NCI-H128 (cell line): ENCODE results near the gene FXYD6.

Source experiments
- DNase-seq: peaks from one replicate; lab custom pipeline; 2025; ENCODE audit not compliant: unreplicated experiment; lab: John Stamatoyannopoulos, UW

FXYD6 gene

DNA sequence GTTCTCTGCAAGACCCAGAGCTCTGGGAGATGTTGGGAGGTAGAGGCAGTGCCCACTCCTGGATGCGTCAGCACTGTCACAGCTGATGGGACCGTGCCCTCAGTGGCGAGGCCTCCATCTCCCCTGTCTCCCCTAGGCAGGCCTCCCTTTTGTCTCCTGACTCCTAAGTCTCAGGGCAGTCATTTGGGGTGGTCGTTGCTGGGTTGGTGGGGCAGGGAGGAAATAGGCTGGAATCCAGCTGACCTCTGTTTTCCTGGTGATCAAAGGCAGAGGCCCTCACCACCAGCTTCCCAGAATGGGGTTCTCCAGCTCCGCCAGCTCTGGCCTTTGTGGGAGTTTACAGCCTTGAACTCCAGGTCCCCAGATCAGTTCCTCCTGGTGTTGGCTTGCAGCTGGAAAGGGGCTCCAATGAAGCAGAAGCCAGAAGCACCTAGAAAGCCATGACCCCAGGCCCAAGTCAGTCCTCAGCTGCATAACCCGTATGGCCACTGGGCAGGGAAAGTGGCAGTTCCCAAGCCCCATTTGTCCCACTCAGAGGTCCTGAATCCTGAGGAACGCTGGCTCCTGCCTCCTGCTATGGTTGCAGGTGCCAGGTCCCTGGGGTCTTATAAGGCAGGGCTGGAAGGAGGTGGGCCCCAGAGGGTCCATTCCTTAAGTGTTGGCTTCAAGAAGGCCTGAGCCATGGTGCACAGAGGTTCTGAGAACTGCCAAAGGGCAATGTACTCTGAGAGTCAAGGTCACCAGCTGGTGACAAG lies 44.6 kb downstream of the FXYD6 start:
- no peak for DNase-seq

DNA sequence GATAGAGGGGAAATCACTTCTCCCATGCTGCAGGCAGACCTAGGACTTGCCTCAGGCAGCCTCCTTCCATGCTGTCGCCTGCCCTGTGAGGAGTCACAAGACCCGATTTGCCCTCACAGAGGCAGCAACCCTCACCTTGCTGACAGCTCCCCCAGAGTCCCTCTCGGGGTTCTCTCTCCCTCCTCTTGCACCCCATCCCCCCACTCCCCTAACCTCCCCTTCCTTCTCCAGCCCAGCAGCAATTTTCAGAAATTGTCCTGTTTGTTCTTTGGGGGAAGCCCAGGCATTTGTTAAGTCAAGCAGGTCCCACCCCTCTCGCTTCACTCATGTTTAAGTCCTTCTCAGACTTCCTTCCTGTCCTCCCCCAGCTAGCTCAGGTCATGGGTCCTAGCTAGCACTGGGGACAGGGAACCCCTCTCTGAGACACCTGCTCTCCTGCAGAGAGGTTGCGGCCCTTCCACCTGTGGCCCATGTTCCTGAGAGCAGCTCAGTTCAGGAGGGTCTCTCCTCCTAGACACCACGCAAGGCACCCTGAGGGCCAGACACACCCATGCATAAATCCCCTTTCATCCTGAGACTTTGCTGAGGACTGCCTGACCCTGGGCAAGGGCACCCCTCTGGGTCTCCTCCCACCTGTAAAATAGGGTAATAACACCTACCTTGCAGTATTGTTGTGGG lies 45.6 kb downstream of the FXYD6 start:
- no peak for DNase-seq

DNA sequence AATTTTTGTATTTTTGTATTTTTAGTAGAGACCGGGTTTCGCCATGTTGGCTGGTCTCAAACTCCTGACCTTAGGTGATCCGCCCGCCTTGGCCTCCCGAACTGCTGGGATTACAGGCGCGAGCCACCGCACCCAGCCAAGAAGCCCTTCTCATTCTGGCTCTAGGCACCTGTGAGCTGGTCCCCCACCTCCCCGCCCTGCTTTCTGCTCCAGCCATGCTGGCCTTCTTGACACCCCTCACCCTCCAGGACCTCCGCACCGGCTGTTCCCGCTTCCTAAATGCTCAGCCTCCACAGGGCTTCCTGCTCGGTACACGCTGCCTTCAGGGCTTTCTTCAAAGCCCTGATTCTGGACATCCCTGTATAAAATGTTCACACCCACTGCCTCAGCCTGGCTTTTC lies 46.4 kb downstream of the FXYD6 start:
- no peak for DNase-seq

DNA sequence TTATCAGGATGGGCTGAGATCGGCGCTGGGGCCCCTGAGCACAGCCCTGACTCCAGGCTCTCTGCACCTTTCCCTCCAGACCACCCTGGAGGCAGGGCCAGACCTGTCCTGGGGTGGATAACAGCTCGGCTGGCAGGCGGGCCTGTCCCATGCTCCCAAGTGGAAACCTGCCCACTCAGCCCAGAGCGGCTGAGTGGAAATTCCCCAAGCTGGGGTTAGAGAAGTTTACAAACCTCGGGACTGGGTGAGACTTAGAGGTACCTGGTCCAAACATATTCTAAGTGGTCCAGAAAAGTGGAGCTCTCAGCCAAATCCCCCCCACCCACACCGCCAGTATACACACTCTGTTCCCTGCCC lies 47.1 kb downstream of the FXYD6 start:
- DNase-seq, result no peak

DNA sequence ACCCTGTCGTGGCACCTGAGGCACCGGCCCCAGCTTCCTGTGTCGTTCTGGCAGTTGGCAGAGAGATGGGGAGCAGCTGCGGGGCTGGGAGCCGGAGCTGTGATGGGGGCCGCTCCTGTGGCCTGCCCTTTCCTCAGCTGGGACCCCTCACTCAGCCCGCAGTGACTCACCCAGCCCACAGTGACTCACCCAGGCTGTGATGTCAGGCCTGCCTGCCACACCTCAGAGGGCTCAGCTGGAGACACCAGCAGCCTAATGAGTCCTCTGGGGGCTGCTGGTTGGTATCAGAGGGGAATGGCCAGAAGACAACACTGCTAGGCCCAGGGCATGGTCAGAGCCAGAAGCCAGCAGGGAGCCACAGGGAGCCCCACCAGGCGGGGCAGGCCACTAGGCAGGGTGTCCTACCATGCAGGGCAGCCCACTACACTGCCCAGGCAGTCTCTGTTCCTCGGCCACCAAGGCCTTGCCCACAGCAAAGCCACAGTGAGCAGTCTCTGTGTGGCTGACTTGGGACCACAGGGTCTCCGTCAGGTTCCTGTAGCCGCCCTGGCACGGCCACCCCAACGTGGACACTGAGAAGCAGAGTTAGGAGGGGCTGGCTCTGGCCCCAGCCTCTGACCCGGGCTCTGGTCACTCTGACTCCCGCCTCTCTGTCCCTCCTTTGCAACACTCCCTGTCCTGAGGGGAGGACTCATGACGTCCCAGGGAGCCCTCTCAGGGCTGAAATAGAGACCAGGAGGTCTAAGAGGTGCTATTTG lies 47.7 kb downstream of the FXYD6 start:
- no peak for DNase-seq

DNA sequence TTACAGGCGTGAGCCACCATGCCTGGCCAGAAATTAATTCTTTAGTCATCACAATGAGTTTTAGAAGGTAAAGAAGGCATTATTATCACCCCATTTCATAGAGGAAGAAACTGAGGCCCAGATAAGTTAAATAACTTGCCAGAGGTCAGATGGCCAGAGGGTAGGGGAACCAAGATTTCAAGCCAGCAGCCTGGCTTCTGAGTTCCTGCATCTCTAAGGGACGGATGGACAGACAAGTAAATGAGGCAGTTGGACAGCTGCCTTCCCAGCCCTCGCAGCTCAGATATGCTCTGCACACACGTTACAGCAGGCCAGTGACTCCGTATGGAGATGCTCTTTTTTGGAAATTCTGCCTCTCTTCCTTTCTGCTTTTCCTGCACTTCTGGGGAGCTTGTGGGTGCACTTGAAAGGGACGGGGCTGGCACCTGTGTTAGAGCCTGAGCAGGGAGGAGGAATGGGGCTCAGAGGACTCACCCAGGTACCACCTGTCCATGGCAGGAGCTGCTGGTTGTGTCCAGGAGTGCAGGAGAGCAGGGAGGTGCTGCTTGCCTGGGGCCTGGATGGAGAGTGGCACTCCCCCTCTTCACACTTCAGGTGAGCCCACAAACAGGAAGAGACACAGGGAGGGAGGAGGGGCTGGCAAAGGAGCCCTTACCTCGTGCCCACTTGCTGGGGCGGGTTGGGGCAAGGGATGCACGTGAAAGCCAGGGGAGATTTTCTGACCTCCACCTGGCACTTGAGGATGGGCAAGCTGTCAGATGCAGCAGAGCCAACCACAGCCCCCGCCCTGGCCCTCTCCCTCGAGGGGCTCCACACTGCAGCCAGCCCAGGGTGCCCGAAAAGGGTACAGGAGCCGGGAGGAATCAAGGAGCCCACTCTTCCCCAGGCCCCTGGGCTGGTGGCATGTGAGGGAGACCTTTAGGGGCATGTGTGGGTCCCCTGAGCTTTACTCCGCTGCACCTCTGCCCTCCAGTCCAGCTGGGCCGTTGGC lies 48.6 kb downstream of the FXYD6 start:
- DNase-seq, result no peak

DNA sequence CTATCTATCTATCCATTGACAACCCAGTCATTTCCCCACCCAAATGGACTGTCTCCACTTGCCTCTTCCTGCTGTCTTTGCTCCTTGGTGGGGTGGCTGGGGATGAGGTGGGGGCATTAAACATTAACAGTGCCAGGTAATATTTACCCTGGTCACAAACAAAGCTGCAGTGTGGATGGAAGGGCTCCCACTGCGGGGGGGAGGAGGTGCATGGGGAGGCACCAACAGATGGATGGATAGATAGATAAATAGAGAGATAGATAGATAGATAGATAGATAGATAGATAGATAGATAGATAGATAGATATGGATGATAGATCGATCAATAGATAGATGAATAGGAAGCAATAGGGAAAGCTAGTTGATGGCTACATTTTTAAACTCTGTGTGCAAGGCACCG lies 49.6 kb downstream of the FXYD6 start:
- no peak for DNase-seq

DNA sequence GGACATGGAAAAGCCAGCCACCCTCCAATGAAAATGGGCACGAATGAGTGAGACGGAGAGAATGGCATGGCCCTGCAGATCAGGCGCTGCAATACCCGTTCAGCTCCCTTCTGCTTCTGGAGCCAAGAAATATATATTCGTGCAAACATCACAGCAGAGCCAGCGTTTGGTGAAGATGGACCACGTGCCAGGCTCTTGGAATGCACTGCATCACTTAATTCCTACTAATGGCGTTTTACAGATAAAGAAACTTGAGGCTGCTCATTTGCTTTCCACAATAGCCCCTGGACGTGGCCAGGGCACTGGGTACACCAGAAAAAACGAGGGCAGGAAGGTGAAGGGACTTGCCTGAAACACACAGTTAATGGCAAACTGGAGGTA lies 50.3 kb downstream of the FXYD6 start:
- no peak for DNase-seq

DNA sequence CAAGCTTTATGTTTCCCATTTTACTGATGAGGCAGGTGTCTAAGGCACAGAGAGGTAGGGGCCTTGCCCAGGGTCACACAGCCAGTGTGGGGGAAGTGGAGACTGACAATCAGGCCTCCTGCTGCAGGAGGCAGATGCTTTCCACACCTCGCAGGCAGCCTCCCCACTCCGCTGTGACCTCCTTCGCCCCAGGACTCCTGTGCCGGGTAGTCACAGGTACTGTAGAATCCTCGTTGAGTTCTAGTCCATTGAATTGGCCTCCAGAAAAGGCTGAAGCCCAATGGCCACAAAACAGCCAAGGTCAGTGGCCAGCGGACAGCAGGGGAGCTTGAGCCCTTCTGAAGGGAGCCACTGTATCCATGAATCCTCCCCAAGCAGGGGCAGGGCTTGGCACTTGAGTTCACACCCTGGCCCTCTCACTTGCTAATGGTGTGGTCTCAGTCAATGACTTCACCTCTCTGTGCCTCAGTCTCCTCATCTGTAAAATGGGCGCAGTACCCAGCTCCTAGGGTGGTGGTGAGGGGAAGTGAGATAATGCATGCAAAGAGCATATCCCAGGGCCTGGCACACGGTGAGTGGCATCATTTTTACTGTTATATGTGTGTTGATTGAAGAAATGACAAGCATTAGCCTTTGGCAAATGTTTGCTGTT lies 50.8 kb downstream of the FXYD6 start:
- DNase-seq, result no peak

DNA sequence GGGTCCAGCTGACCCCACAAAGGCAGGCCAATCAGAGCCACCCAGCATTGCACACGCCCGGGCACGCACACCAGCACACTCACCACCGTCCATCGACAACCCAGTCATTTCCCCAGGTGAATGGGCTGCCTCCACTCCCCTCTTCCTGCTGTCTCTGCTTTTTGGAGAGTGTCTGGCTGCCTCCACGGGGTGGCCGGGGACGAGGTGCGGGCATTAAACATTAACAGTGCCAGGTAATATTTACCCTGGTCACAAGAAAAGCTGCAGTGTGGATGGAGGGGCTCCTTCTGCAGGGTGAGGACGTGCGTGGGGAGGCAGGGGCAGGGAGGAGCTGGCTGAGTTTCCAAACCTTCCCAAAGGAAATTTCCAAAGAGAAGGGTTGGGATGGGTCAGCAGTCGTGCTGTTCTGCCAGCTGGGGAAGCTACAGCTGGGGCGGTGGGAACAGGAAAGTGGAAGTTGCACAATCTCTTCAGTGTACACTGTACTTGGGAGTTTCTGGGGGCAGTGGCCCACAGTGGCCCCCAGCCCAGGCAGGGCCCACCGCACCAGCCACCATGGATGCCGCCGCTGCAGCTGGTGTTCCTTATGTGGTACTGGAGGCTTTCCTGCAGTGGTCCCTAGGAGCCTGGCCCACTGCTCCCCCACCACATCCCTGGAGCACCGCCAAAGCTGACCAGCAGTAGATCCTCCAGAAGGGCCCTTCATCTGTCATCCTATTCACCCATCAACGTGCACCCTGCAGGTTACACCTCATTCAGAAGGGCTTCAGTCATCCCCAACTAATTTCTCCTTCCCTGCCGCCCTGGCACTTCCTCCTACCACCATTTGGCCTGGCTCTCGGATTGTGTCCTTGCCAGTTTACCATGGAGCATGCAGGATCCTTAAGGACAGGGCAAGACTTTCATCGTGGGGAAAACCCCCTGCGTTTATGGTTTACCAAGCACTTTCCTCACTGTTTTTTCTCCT lies 51.6 kb downstream of the FXYD6 start, which contains the start of gene FXYD2:
TSS of gene FXYD2 (minus strand) at position 174 of the 967 bp plus-strand sequence. CDS start at position 108, 66 bp downstream.
- no peak for DNase-seq

DNA sequence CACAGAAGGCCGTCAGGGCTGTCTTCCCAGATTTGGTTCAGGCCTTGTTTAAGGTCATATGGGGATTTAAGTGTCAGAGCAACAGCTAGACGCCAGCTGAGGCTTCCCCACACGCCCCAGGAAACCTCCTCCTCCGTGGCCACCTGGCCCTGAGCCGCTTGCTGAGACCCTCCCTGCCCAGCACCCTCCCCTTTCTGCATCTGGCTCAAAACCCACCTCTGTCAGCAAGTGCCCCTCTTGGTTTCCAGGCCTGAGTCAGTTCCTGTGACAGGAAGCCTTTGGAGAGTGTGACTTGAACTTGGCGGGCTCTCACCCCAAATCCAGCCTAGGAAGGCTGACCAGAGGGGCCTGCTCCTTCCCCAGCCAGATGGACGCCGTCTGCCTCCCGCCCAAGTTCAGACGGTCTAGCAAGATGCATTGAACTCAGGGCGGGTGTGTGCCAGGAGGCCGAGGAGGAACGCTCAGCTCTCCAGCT lies 52.5 kb downstream of the FXYD6 start:
- no peak for DNase-seq

DNA sequence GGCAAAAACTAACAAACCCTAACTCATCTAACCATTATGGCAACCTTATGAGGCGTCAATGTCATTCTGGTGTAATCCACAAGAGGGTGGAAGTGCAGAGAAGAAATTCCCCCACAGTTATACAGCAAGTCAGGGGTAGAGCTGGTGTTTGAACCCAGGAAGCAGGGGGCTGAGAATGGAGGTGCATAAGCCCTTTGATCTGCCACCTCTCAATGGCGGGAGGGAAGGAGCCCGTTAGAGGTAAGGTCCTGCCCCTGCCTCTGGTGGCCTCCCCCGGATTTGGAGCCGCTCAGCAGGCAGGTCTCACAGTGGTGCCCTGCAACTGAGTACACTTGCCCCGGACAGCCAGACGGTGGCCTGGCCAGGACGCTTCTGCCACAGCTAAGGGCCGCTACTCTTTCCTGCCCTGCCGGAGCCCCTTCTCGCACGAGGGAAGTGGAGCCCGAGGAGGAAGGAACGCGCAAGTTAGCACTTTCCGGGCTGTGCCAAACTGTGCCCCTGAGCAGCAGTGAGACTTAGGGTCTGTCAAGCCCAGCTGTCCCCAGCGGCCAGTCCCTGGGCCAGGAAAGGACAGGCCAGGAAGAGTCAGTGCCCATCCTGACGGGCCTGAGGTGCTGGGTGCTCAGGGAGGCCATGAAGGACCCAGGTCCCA lies 53.0 kb downstream of the FXYD6 start:
- DNase-seq, result no peak

DNA sequence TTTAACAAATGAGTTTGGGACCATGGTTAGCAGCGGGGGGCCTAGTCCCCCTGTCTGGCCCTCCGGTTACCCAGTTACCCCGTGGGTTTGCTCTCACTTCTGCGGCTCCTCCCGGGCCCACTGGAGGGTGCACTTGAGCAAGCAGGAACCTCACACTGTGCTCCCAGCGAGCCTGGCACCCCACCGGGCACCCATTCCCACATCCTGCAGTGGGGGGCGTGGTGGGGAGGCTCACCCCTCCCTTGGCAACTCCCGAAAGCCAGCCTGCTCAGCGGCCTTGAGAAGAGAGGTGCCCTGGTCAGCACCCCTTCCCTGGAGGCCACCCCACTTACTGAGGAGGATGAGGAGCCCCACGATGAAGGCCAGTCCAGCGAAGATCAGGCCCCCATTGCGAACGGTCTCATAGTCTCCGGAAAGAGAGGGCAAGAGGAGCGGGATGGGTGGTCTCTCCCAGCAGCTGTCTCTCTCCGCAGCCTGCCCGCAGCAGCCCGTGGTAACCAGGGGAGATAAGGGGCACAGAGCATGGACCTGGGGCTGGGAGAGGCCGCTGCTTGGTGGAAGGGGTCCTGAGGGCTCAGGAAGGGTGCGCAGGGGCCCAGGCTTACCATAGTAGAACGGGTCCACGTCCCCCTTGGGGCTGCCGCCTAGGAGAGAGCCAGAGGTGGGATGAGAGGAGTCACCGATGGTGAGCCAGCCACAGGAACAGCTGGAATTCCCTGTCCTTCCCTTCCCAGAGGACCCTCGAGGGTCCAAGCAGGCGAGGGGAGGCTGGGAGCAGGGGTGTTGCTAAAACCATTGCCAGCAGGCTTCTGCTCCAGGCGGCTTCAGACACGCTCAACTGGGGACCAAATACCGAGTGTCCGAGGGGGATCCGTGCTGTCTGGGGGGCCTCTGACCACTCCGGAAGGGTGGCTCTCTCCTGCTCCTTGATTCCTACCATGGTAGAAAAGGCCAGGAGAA lies 54.1 kb downstream of the FXYD6 start:
- DNase-seq, result no peak

DNA sequence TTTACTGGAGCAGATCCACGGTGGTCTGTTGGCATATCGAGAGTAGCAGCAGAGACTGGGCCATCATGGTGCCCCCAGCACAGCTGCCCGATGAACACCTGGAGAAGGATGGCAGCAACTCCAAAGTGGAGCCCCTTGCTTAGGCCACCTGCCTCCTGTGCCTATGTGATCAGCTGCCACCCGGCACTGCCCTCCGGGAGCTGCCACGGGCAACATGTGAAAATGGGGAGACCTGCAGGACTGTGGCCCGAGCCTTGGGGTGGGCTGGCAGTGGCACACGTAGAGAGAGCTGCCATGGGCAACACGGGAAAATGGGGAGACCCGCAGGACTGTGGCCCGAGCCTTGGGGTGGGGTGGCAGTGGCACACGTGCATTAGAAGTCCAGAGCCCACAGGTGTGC lies 55.0 kb downstream of the FXYD6 start:
- DNase-seq, result no peak

DNA sequence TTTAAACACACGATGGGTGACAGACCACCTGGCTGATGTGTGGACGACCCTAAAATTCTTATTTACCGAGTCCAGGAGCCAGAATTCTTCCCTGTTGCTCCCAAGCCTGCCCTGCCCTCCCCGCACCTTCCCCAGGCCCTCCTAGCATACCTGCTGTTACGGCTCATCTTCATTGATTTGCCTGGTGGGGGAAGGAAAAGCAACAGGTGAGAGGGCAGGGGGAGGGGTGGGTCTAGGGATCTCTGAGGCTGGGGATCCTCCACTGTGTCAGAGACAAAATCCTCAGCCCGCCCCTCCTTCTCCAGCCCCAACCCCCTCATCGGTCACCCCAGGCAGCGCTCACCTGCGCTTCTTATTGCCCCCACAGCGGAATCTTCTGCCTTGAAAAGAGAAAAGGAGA lies 55.9 kb downstream of the FXYD6 start:
- no peak for DNase-seq

DNA sequence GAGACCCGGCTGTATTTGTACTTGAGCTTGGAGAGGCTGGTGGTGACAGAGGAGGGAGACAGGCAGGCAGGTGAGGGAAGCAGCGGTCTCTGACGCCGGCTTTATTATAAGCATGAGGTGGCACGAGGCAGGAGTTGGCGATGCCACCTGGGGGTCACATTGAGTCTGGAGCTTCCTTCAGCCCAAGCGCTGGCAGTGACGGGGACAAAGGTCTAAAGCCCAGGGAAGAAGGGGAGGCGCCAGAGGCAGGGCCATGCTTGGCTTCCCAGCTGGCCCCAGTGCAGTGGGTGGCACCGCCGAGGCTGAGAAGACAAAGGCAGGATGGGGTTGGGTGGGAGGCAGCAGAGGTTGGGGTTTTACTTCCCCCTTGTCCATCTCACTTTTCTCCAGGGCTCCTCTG lies 56.4 kb downstream of the FXYD6 start:
- DNase-seq, result no peak
